ENCODE data around the gene CALCOCO1.

CALCOCO1 gene

GRCh38 chr12:53659571-53659981 lies 67.7 kb downstream of the CALCOCO1 start:
- Histone ChIP-seq H2BK15ac (ENCODE audit: low read depth, poor library complexity, severe bottlenecking) (no peak overlapping the region), H3K23ac (ENCODE audit: low read length in 2 of 2) (no peak overlapping the region), H2BK5ac (ENCODE audit: low read depth, low read length, poor library complexity, severe bottlenecking) (no peak overlapping the region), H2BK12ac (ENCODE audit: low read length in 2 of 2) (no peak overlapping the region), H4K8ac (ENCODE audit: low read length) (no peak overlapping the region), H3K4me1 (ENCODE audit: control insufficient read depth, insufficient read depth, low read depth, low read length) (peaks cover 12% of the 10 kb centered on the region), H2AK5ac (ENCODE audit: low read length, severe bottlenecking) (peak overlapping the region; percentile 96), H3K36me3 (ENCODE audit: control insufficient read depth in 1 of 2, insufficient read depth in 2 of 2, low read depth in 1 of 2, low read length in 2 of 2) (peaks cover 13 to 18% of the 10 kb centered on the region in 2 experiments), H3K4me2 (ENCODE audit: low read length, poor library complexity, severe bottlenecking) (peak overlapping the region; percentile 58), H3K27ac (ENCODE audit: low read length, poor library complexity, severe bottlenecking) (peak overlapping the region; percentile 100), H3K9me3 (ENCODE audit: control insufficient read depth, low read length) (no peaks in the 10 kb centered on the region), H3K4ac (ENCODE audit: low read depth in 1 of 2, low read length in 2 of 2) (peak overlapping the region in 1 of 2 experiments; percentile 33), H2BK120ac (ENCODE audit: low read depth, low read length) (no peak overlapping the region), H3K4me3 (ENCODE audit: insufficient read depth in 1 of 2, low read depth in 1 of 2, low read length in 2 of 2) (peak overlapping the region in 1 of 2 experiments; percentile 56), H3K14ac (ENCODE audit: low read length in 2 of 2) (no peak overlapping the region), H2AFZ (ENCODE audit: low read depth, low read length) (no peak overlapping the region), H3K18ac (ENCODE audit: low read depth in 1 of 2, low read length in 2 of 2) (no peak overlapping the region), H4K91ac (ENCODE audit: low read length) (no peak overlapping the region), H3K79me1 (replicated peaks; ENCODE audit: low read length, poor library complexity, severe bottlenecking) (peaks cover 5% of the 10 kb centered on the region), H3K27me3 (ENCODE audit: control insufficient read depth in 1 of 2, insufficient read depth in 1 of 2, low read length in 2 of 2) (no peaks in the 10 kb centered on the region), H3K9ac (ENCODE audit: low read length) (peak overlapping the region; percentile 85)
- DNase-seq = peak; percentile 20
- WGBS = no CpG with 5 or more reads among the region's 2 CpGs

GRCh38 chr12:53659011-53659551 lies 68.2 kb downstream of the CALCOCO1 start:
- peaks cover 5% of the 10 kb centered on the region for H3K79me1 ChIP-seq (replicated peaks; ENCODE audit: low read length, poor library complexity, severe bottlenecking)
- peak overlapping the region; percentile 89 for H2BK5ac ChIP-seq (ENCODE audit: low read depth, low read length, poor library complexity, severe bottlenecking)
- peak overlapping the region; percentile 75 for H4K8ac ChIP-seq (ENCODE audit: low read length)
- no peak overlapping the region for H4K91ac ChIP-seq (ENCODE audit: low read length)
- H3K4ac ChIP-seq (ENCODE audit: low read depth in 1 of 2, low read length in 2 of 2) = peak overlapping the region in 1 of 2 experiments; percentile 22
- peak overlapping the region; percentile 85 for H3K9ac ChIP-seq (ENCODE audit: low read length)
- peaks cover 10 to 16% of the 10 kb centered on the region in 2 experiments for H3K36me3 ChIP-seq (ENCODE audit: control insufficient read depth in 1 of 2, insufficient read depth in 2 of 2, low read depth in 1 of 2, low read length in 2 of 2)
- 30% methylated on average over 3 of the region's 3 CpGs for WGBS
- H3K23ac ChIP-seq (ENCODE audit: low read length in 2 of 2) = no peak overlapping the region
- peak overlapping the region; percentile 58 for H3K4me2 ChIP-seq (ENCODE audit: low read length, poor library complexity, severe bottlenecking)
- DNase-seq = peak; percentile 52
- H3K27ac ChIP-seq (ENCODE audit: low read length, poor library complexity, severe bottlenecking) = peak overlapping the region; percentile 100
- no peak overlapping the region for H2BK15ac ChIP-seq (ENCODE audit: low read depth, poor library complexity, severe bottlenecking)
- no peak overlapping the region for H2BK120ac ChIP-seq (ENCODE audit: low read depth, low read length)
- peaks cover 12% of the 10 kb centered on the region for H3K4me1 ChIP-seq (ENCODE audit: control insufficient read depth, insufficient read depth, low read depth, low read length)
- no peaks in the 10 kb centered on the region for H3K9me3 ChIP-seq (ENCODE audit: control insufficient read depth, low read length)
- H3K14ac ChIP-seq (ENCODE audit: low read length in 2 of 2) = no peak overlapping the region
- peak overlapping the region; percentile 49 to 66 for H3K18ac ChIP-seq (ENCODE audit: low read depth in 1 of 2, low read length in 2 of 2)
- peak overlapping the region in 1 of 2 experiments; percentile 31 for H2BK12ac ChIP-seq (ENCODE audit: low read length in 2 of 2)
- H3K4me3 ChIP-seq (ENCODE audit: insufficient read depth in 1 of 2, low read depth in 1 of 2, low read length in 2 of 2) = peak overlapping the region in 1 of 2 experiments; percentile 56
- no peaks in the 10 kb centered on the region for H3K27me3 ChIP-seq (ENCODE audit: control insufficient read depth in 1 of 2, insufficient read depth in 1 of 2, low read length in 2 of 2)
- H2AFZ ChIP-seq (ENCODE audit: low read depth, low read length) = no peak overlapping the region
- H2AK5ac ChIP-seq (ENCODE audit: low read length, severe bottlenecking) = peak overlapping the region; percentile 96

Data from mesenchymal stem cell (in vitro differentiated cells and primary cell).